Testis (tissue), 2 donors: ENCODE results near the gene SLC2A9.

Experiments used
- POLR2A ChIP-seq: fragments of 450-650 bp; IDR thresholded peaks from one replicate; pipeline ENCODE4 v1.6.1; 2017; ENCODE audit warnings: antibody characterized with exemption, mild to moderate bottlenecking, moderate library complexity
- TF ChIP-seq, protein P1 (sequence below), 3 experiments: fragments of 450-650 bp in 2 of 3; fragments of 200-600 bp in 1 of 3; sonication (generic) in 1 of 3; IDR thresholded peaks; one replicate each; pipeline ENCODE4 v1.5.1; 2016 to 2019; ENCODE audit warnings: antibody characterized with exemption in 3 of 3, mild to moderate bottlenecking in 2 of 3, moderate library complexity in 1 of 3

DNA sequence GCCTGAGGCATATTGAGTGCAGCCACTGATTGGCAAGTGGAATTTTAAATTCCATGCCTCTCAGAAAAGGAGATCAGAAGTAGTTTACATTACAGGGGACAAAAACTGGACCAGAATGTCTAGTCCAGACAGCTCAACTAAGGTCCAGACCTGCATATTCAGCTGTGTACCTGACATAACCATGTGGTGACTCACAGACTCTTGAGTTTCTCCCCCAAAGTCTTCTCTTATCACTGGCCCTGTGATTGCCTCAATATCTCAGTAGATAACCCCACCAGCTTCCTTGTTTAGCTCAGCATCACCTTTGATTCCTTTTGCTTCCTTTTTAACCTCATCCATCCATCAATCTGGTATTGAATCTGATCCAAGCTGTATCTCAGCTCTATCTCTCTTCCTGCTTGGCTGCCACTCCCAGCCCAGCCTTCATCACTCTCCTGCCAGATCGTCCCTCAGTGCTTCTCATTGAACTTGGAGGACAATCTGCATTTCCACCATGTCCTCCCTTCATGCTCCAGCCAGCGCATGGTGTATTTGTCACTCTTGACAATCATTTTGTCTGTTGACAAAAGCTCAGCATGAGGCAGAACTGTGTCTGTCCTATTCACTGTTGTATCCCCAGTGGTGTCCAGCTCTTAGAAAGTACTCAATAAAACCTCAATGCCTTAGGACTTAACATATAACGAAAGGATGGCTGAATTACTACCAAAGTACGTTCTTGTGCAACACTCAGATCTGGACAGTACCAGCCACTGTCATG lies 27.8 kb upstream of the SLC2A9 start:
- TF ChIP-seq, protein P1, sequence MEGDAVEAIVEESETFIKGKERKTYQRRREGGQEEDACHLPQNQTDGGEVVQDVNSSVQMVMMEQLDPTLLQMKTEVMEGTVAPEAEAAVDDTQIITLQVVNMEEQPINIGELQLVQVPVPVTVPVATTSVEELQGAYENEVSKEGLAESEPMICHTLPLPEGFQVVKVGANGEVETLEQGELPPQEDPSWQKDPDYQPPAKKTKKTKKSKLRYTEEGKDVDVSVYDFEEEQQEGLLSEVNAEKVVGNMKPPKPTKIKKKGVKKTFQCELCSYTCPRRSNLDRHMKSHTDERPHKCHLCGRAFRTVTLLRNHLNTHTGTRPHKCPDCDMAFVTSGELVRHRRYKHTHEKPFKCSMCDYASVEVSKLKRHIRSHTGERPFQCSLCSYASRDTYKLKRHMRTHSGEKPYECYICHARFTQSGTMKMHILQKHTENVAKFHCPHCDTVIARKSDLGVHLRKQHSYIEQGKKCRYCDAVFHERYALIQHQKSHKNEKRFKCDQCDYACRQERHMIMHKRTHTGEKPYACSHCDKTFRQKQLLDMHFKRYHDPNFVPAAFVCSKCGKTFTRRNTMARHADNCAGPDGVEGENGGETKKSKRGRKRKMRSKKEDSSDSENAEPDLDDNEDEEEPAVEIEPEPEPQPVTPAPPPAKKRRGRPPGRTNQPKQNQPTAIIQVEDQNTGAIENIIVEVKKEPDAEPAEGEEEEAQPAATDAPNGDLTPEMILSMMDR (IDR thresholded peaks at IDR 0.05): no peak
- TF ChIP-seq POLR2A: no peak
